Activated CD4-positive, alpha-beta T cell treated with anti-CD3 and anti-CD28 coated beads for 4 hours (primary cell): ENCODE results near the gene LYZL6.
"Not testable (repeated sequence)": the region's sequence is repeated elsewhere in the genome, so short reads cannot be mapped to it uniquely, and the experiment has no call there.

Source experiments
- DNase-seq, 2 donors: peaks; one replicate each; pipeline ENCODE4 v3.0.0-alpha.2; 2020

Gene LYZL6

DNA sequence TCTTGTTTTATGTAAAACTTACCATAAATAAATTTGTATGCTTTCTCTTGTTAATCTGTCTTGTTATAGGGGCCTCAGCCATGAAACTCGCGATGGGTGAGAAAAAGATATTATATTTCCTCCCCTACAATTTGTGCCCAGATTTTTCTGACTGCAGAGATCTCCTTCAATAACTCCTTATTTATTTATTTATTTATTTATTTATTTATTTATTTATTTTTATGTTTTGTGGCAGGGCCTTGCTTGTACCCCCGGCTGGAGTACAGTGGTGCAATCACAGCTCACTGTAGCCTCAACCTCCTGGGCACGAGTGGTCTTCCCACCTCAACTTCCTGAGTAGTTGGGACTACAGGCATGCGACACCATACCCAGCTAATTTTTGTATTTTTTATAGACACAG lies 40.1 kb downstream of the LYZL6 start:
- DNase-seq, result no peak

- DNase-seq, result no peak
Measured at GRCh38 chr17:35901631-35902175, 41.8 kb downstream of the LYZL6 start.

DNA sequence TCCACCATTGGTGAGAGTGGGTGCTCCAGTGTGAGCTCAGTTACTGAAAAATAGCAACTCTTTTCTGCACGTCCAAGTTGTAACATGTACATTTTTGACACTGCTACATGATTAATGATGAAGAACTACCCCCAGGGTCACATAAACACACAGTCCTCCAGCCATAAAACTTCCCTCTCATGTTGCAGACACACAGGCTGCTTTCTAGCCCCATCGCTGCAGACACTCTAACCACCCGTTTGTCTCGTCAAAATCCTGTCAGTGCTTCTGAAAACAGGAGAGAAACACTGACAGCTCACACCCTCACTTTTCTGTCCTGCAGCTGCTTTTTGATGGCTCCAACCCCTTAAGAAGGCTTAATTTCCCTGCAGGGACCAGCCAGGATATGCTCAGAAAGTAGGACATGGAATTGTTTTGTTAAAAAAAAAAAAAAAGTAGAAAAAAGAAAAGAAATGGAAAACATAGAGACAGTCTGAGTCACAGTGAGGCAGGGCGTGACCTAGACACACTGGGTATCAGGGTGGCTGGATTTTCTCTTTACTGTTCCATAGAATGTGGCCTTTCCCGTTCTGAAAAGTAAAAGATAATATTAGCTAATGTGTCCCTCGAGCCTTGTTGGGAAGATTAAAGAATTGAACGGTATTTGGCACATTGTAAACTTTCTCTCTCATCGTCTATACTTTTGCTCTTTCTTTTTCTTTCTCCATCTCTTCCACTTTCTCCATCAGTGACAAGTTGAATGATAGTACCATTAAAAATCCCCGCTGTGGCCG lies 42.6 kb downstream of the LYZL6 start:
- no peak for DNase-seq

GRCh38 chr17:35900280-35900679 lies 43.2 kb downstream of the LYZL6 start:
- DNase-seq, result no peak

DNA sequence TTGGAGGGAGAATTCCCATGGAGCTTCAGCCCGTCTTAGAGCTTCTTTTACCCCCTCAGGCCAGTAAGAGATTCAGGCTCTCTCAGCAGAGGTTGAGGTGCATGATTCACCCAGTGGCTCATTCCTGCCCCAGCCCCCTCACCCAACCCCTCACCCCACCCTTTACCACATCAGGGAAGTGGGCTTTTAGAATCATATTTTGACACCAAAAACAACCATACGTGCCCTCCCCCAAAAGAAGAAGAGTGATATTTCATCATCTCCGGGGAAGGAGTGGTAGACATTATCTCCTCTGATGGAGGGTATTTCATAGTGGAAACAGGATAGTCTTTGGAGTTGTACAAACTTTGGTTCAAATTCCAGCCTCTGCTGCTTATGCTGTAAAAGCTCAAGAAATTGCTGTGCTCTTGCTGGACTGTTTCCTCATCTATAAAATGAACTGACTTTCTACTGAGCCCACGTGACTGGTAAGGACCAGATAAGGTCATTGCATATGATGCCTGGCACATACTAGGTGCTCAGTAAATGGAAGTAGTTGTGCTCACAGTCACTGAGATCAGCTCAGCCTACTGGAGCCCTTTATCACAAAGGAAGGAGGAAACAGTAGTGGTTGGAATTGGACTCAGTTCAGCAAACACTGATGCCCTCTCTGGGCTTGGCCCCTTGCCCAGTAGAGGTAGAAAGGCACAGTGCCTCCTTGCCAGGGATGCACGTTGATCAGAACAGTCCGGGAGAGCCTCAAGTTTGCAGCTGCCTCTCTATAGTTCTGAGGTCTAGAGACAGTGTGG lies 45.0 kb downstream of the LYZL6 start:
- peak in 1 of 2 donors; percentile 32 for DNase-seq

DNA sequence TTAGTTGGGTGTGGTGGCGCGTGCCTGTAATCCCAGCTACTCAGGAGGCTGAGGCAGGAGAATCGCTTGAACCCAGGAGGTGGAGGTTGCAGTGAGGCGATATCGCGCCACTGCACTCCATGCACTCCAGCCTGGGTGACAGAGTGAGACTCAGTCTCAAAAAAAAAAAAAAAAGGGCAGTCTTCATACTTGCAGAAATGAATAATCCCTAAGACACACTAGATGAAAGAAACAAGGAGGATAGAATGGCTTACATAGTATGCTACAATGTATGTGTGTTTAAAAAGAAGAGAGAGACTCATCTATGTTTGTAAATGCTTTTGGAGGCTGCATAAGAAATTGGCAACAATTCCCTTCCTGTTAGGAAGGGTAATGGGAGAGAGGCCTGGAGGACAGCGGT lies 45.7 kb downstream of the LYZL6 start:
- not testable (repeated sequence) for DNase-seq

GRCh38 chr17:35895636-35896587 lies 47.6 kb downstream of the LYZL6 start:
- no peak for DNase-seq

DNA sequence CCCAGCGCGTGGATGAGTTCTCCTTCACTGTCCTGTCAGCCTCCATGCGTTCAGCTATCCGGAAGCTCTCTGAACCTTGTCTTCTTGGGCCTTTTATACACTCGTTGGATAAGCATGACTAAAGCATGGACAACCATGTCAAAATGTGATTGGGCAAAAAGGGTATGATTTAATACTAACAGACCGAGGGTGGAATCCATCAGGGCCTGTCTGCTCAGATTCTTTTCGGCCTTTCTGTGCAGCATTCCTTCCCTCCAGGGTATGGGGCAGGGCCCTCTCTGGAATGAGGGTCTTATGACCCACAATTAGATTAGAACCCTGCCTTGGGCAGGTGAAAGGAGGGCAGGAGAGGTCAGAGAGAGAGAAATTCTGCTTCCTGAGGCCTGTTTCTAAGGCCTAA lies 49.3 kb downstream of the LYZL6 start:
- DNase-seq, result no peak

GRCh38 chr17:35893751-35894150 lies 49.8 kb downstream of the LYZL6 start:
- no peak for DNase-seq

GRCh38 chr17:35892091-35893035 lies 51.1 kb downstream of the LYZL6 start:
- peak; percentile 49 to 63 for DNase-seq

- DNase-seq, result no peak
Measured at GRCh38 chr17:35891269-35891668, 52.2 kb downstream of the LYZL6 start.

GRCh38 chr17:35890774-35891155 lies 52.7 kb downstream of the LYZL6 start:
- DNase-seq, result no peak

DNA sequence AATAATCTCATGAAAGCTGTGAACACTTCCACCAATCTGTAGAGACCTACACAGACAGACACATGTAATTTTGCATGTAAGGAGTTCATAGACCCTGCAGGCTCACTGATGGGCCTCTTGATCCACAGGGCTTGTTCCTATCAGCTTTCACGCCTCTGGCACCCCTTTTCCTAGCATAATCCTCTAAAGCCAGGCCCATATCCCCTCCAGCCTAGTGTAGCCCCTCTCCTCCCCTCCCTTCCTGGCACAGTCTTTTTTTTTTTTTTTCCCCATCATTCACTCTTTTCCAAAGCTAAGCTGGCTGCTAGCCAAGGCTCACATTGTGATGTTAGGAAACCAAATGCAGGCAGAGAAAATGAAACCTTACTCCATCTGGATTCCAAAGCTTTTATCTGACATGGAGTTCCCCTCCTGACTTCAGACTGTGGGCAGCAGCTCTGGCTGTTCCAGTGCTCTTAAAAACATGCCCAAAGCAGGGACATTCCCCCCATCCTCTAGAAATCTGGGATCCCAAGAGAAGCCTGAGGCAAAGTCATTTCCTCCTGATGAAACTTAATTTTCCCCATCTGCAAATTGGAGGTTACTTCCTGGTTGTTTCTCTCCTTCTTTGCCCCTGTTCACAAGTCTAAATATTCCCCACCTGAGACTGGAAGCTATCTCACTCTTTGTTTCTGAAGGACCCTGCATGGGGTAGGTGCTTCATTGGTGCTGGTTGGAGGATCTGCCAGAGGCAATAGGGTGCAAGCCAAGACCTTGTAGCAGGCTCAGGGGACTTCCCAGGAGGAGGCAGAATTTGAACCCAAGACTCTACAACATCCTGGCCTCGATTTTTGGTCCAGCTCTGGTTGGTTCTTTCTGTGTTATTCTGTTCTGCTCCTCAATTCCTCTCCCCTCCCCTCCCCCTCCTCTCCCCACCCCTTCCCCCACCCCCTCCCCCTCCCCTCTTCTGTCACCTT lies 53.4 kb downstream of the LYZL6 start:
- no peak for DNase-seq

DNA sequence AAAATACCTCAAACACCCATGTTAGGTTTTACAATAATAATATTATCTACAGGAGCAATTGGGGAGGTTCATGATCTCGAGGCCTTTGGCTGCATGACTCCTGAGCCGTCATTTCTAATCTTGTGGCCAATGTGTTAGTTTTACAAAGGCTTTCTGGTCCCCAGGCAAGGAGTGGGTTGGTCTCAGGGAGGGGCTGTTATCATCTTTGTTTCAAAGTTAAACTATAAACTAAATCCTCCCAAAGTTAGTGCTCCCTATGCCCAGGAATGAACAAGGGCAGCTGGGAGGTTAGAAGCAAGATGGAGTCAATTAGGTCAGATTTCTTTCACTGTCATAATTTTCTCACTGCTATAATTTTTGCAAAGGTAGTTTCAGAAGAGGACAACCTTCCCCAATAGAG lies 54.3 kb downstream of the LYZL6 start:
- DNase-seq, result no peak
